GM10847 (cell line): ENCODE results near the gene SLC25A40.
A peak's percentile ranks its signal among the peaks of the same experiment; 100 is the strongest.

ENCODE experiments used
- POLR2A ChIP-seq: IDR thresholded peaks from 2 replicates; pipeline ENCODE4 v1.6.1; 2011; ENCODE audit not compliant: insufficient read length; ENCODE audit errors: extremely low read depth

Gene SLC25A40

GRCh38 chr7:87876040-87876868 lies at the start of gene SLC25A40, which contains the start of gene DBF4:
SLC25A40 (minus strand) TSS chr7:87876360; CDS start chr7:87858727, 17,633 bp downstream.
DBF4 (plus strand) TSS chr7:87876493; CDS start chr7:87876733, 240 bp downstream.
- peak; percentile 75 for TF ChIP-seq POLR2A

- no peak for TF ChIP-seq POLR2A
These were observed 44.4 kb upstream of the SLC25A40 start for GRCh38 chr7:87920578-87920977.

GRCh38 chr7:87919875-87920274 lies 43.7 kb upstream of the SLC25A40 start:
- TF ChIP-seq POLR2A: no peak

- no peak for TF ChIP-seq POLR2A
These were observed 42.6 kb upstream of the SLC25A40 start for GRCh38 chr7:87918740-87919139.

- no peak for TF ChIP-seq POLR2A
These were observed 36.0 kb upstream of the SLC25A40 start for GRCh38 chr7:87912121-87912520.

- TF ChIP-seq POLR2A: no peak
These were observed 23.1 kb upstream of the SLC25A40 start for GRCh38 chr7:87899255-87899654.

GRCh38 chr7:87895363-87895762 lies 19.2 kb upstream of the SLC25A40 start:
- no peak for TF ChIP-seq POLR2A

- TF ChIP-seq POLR2A: no peak
These were observed 10.7 kb upstream of the SLC25A40 start for GRCh38 chr7:87886875-87887274.

GRCh38 chr7:87885018-87885417 lies 8.9 kb upstream of the SLC25A40 start:
- TF ChIP-seq POLR2A: no peak

- no peak for TF ChIP-seq POLR2A
These were observed 6.2 kb upstream of the SLC25A40 start for GRCh38 chr7:87882151-87882937.

GRCh38 chr7:87878208-87878735 lies 2.1 kb upstream of the SLC25A40 start:
- no peak for TF ChIP-seq POLR2A

- TF ChIP-seq POLR2A: no peak
These were observed 1.3 kb upstream of the SLC25A40 start for GRCh38 chr7:87877366-87878040.

GRCh38 chr7:87876869-87877234 lies 692 bp upstream of the SLC25A40 start:
- TF ChIP-seq POLR2A: no peak

GRCh38 chr7:87875151-87876039 lies 765 bp downstream of the SLC25A40 start:
- no peak for TF ChIP-seq POLR2A
